GM23338 (cell line): ENCODE measurements around the gene RPL13. TPM values are rescaled to one million over a fixed set of nuclear protein-coding genes. Genes with fewer than 3 reads are reported as not detected.

Experiments
- ATAC-seq: fragments of 200-7000 bp; cut with Tn5 transposase; 3 replicates; pipeline ENCODE4 v1.9.1; 2020
- DNase-seq: peaks from one replicate; pipeline ENCODE4 v3.0.0-alpha.2; 2015; ENCODE audit warnings: low spot score
- H2AFZ ChIP-seq: fragments of 200-600 bp; sonication (generic); 2 replicates; pipeline ENCODE4 v1.8.0; 2016; ENCODE audit warnings: antibody characterized with exemption, mild to moderate bottlenecking, moderate library complexity
- H3F3A ChIP-seq: fragments of 200-600 bp; sonication (generic); replicated peaks from 2 replicates; pipeline ENCODE4 v1.8.0; 2017; ENCODE audit warnings: antibody characterized with exemption, mixed run types, low read depth
- H3K27ac ChIP-seq: fragments of 200-600 bp; sonication (generic); 2 replicates; pipeline ENCODE4 v1.6.1; 2016; ENCODE audit warnings: low read depth
- H3K27me3 ChIP-seq: fragments of 200-600 bp; sonication (generic); 2 replicates; pipeline ENCODE4 v1.8.0; 2016; ENCODE audit warnings: mild to moderate bottlenecking, mixed run types, moderate library complexity; ENCODE audit not compliant: insufficient read depth
- H3K36me3 ChIP-seq: fragments of 200-600 bp; sonication (generic); 2 replicates; pipeline ENCODE4 v1.8.0; 2016; ENCODE audit warnings: mild to moderate bottlenecking; ENCODE audit not compliant: insufficient read depth
- H3K4me1 ChIP-seq: fragments of 200-600 bp; sonication (generic); 2 replicates; pipeline ENCODE4 v1.8.0; 2016; ENCODE audit warnings: mild to moderate bottlenecking, moderate library complexity; ENCODE audit not compliant: insufficient read depth
- H3K4me2 ChIP-seq: fragments of 200-600 bp; sonication (generic); 2 replicates; pipeline ENCODE4 v1.7.1; 2017; ENCODE audit warnings: mixed run types
- H3K4me3 ChIP-seq: fragments of 200-600 bp; sonication (generic); 2 replicates; pipeline ENCODE4 v1.6.1; 2016; ENCODE audit warnings: mixed run types
- H3K79me2 ChIP-seq: fragments of 200-600 bp; sonication (generic); replicated peaks from 2 replicates; pipeline ENCODE4 v1.8.0; 2017; ENCODE audit warnings: mild to moderate bottlenecking; ENCODE audit not compliant: insufficient read depth
- H3K9me2 ChIP-seq: fragments of 200-600 bp; sonication (generic); 2 replicates; pipeline ENCODE4 v1.8.0; 2017; ENCODE audit not compliant: insufficient read depth
- H4K20me1 ChIP-seq: fragments of 200-600 bp; sonication (generic); replicated peaks from 2 replicates; pipeline ENCODE4 v1.8.0; 2017; ENCODE audit warnings: mild to moderate bottlenecking; ENCODE audit not compliant: insufficient read depth
- H3K27ac Mint-ChIP-seq: 2 replicates; pipeline ENCODE4 v1.8.0; 2020; ENCODE audit warnings: inconsistent platforms, mild to moderate bottlenecking, moderate library complexity, mixed read lengths
- H3K27me3 Mint-ChIP-seq: 3 replicates; pipeline ENCODE4 v1.8.0; 2022; ENCODE audit warnings: low read depth, mild to moderate bottlenecking, moderate library complexity, mixed read lengths, inconsistent platforms; ENCODE audit not compliant: insufficient read depth, poor library complexity
- H3K36me3 Mint-ChIP-seq: 3 replicates; pipeline ENCODE4 v1.8.0; 2021; ENCODE audit warnings: low read depth, mild to moderate bottlenecking, inconsistent platforms, moderate library complexity, mixed read lengths
- H3K4me1 Mint-ChIP-seq: 3 replicates; pipeline ENCODE4 v1.8.0; 2020; ENCODE audit warnings: mild to moderate bottlenecking, inconsistent platforms, mixed read lengths
- H3K4me3 Mint-ChIP-seq: 3 replicates; pipeline ENCODE4 v1.8.0; 2021; ENCODE audit warnings: moderate library complexity, mild to moderate bottlenecking, inconsistent platforms, mixed read lengths
- H3K9me3 Mint-ChIP-seq: 3 replicates; pipeline ENCODE4 v1.8.0; 2020; ENCODE audit warnings: moderate library complexity, mild to moderate bottlenecking, inconsistent platforms, mixed read lengths
- CTCF ChIP-seq, 2 experiments: fragments of 200-600 bp in 1 of 2; sonication (generic) in 1 of 2; conservative IDR thresholded peaks; 2 replicates each; pipeline versions ENCODE4 v1.5.1 to v1.6.1; 2016 to 2017; ENCODE audit warnings: antibody characterized with exemption in 2 of 2, low read depth in 2 of 2, mild to moderate bottlenecking in 2 of 2, moderate library complexity in 1 of 2
- EZH2 ChIP-seq: fragments of 200-600 bp; sonication (generic); IDR thresholded peaks from one replicate; pipeline ENCODE4 v1.8.0; 2017; ENCODE audit warnings: antibody characterized with exemption, mild to moderate bottlenecking, low read depth; ENCODE audit not compliant: unreplicated experiment
- NANOG ChIP-seq: IDR thresholded peaks from 2 replicates; pipeline ENCODE4 v1.6.1; 2016; ENCODE audit warnings: antibody characterized with exemption, borderline replicate concordance
- POLR2AphosphoS5 ChIP-seq: IDR thresholded peaks from 2 replicates; pipeline ENCODE4 v1.6.1; 2016; ENCODE audit warnings: antibody characterized with exemption, low read depth
- ZNF114 ChIP-seq: fragments of 250-450 bp; sonication (Bioruptor Pico); IDR thresholded peaks from 2 replicates; pipeline ENCODE4 v1.5.0; 2020; ENCODE audit warnings: mild to moderate bottlenecking, moderate library complexity
- ZNF331 ChIP-seq: fragments of 250-450 bp; sonication (Bioruptor Pico); IDR thresholded peaks from 2 replicates; pipeline ENCODE4 v1.5.0; 2020; ENCODE audit warnings: low read depth, mild to moderate bottlenecking, moderate library complexity
- ZNF462 ChIP-seq: fragments of 250-450 bp; sonication (Bioruptor Pico); IDR thresholded peaks from 2 replicates; pipeline ENCODE4 v1.5.0; 2020; ENCODE audit warnings: mild to moderate bottlenecking, moderate library complexity
- polyA plus RNA-seq: library from polyadenylated mRNA; unstranded; fragments of >200 nt; fragmentation: Nextera tagmentation; extraction: Ambion mirVana; gene quantifications from 2 replicates; pipeline ENCODE4 v1.2.1, GENCODE V29; 2016
- total RNA-seq: library from RNA; depleted of rRNA; stranded (reverse); fragments of >200 nt; shearing (Covaris generic); gene quantifications from 2 replicates; pipeline ENCODE4 v1.2.3, GENCODE V29; 2014

Gene RPL13
- total and polyA plus RNA-seq, 2 experiments from 2014 or later, result 3,489 to 3,617 TPM

- Mint-ChIP-seq H3K4me3 (peak overlapping the region; percentile 72), H3K4me1 (peaks cover 38% of the 10 kb centered on the region), H3K27ac (peak overlapping the region; percentile 92), H3K36me3 (peaks cover 42% of the 10 kb centered on the region), H3K27me3 (peaks cover 41% of the 10 kb centered on the region), H3K9me3 (peaks cover 12% of the 10 kb centered on the region; the same call in 1 of the 3 replicates)
- peaks cover 7% of the 10 kb centered on the region for H3K27me3 ChIP-seq
- peak; percentile 57 for ATAC-seq
- peaks cover 29% of the 10 kb centered on the region for H3K36me3 ChIP-seq
- H3K4me2 ChIP-seq, result peak overlapping the region; percentile 99
- DNase-seq, result peak; percentile 85
- H3K79me2 ChIP-seq, result peaks cover 29% of the 10 kb centered on the region
- peaks cover 31% of the 10 kb centered on the region for H3K4me1 ChIP-seq
- TF ChIP-seq NANOG, result no peak
- peak; percentile 82 to 87 for TF ChIP-seq CTCF (conservative IDR thresholded peaks at IDR 0.05; ENCODE audit: low read depth in 2 of 2)
- no peaks in the 10 kb centered on the region for H3K9me2 ChIP-seq
- H4K20me1 ChIP-seq, result peaks cover 24% of the 10 kb centered on the region
- H3K4me3 ChIP-seq, result peak overlapping the region; percentile 99
- peak overlapping the region; percentile 94 for H2AFZ ChIP-seq
- peak overlapping the region; percentile 92; the same call in 1 of the 2 replicates for H3K27ac ChIP-seq
- peaks cover 55% of the 10 kb centered on the region for H3F3A ChIP-seq
Measured at GRCh38 chr16:89565506-89566372, 5.3 kb downstream of the RPL13 start.

GRCh38 chr16:89567656-89568594 lies 7.4 kb downstream of the RPL13 start:
- Histone ChIP-seq H2AFZ (no peak overlapping the region), H3K27ac (no peak overlapping the region), H3K79me2 (peaks cover 7% of the 10 kb centered on the region), H3F3A (peaks cover 36% of the 10 kb centered on the region), H3K4me1 (peaks cover 17% of the 10 kb centered on the region), H3K36me3 (peaks cover 12% of the 10 kb centered on the region), H4K20me1 (peaks cover 8% of the 10 kb centered on the region), H3K4me2 (no peak overlapping the region), H3K4me3 (no peak overlapping the region), H3K9me2 (no peaks in the 10 kb centered on the region), H3K27me3 (peaks cover 7% of the 10 kb centered on the region)
- H3K36me3 Mint-ChIP-seq, result peaks cover 22% of the 10 kb centered on the region
- ATAC-seq (no peak), DNase-seq (no peak)
- TF ChIP-seq NANOG, result no peak
- TF ChIP-seq POLR2AphosphoS5, result no peak
- no peak for TF ChIP-seq ZNF331
- TF ChIP-seq ZNF114 (CRISPR knock-in tag), result no peak
- no peak for TF ChIP-seq EZH2
- no peak for TF ChIP-seq ZNF462 (CRISPR knock-in tag)
- peaks cover 28% of the 10 kb centered on the region for H3K27me3 Mint-ChIP-seq
- H3K4me3 Mint-ChIP-seq, result peak overlapping the region; percentile 16; the same call in 1 of the 3 replicates
- peaks cover 25% of the 10 kb centered on the region for H3K4me1 Mint-ChIP-seq
- H3K9me3 Mint-ChIP-seq, result peaks cover 2% of the 10 kb centered on the region; the same call in 1 of the 3 replicates
- no peak overlapping the region for H3K27ac Mint-ChIP-seq
